Stimulated activated CD4-positive, alpha-beta T cell treated with anti-CD3 and anti-CD28 coated beads, Interleukin-1b, Interleukin-23, amount 100 ng/mL, for 48 hours (primary cell): Measurements from ENCODE around the gene CDH4.

Source experiments
- DNase-seq: peaks from one replicate; pipeline ENCODE4 v3.0.0-alpha.2; 2020

Gene CDH4

GRCh38 chr20:61361501-61361900 is 109.4 kb downstream of the CDH4 start:
- no peak for DNase-seq

GRCh38 chr20:61364147-61364546 is 112.1 kb downstream of the CDH4 start:
- DNase-seq: no peak

GRCh38 chr20:61366914-61367313 is 114.9 kb downstream of the CDH4 start:
- DNase-seq: no peak

- no peak for DNase-seq
These were observed 117.9 kb downstream of the CDH4 start for GRCh38 chr20:61369731-61370520.

GRCh38 chr20:61370841-61371303 is 118.8 kb downstream of the CDH4 start:
- no peak for DNase-seq

GRCh38 chr20:61371501-61372136 is 119.6 kb downstream of the CDH4 start:
- DNase-seq: no peak

- DNase-seq: no peak
These were observed 120.3 kb downstream of the CDH4 start for GRCh38 chr20:61372137-61373054.

GRCh38 chr20:61373055-61373399 is 121.0 kb downstream of the CDH4 start:
- DNase-seq: no peak

- no peak for DNase-seq
These were observed 122.0 kb downstream of the CDH4 start for GRCh38 chr20:61373956-61374545.

- no peak for DNase-seq
These were observed 124.6 kb downstream of the CDH4 start for GRCh38 chr20:61376541-61377240.

GRCh38 chr20:61378694-61379355 is 126.8 kb downstream of the CDH4 start:
- no peak for DNase-seq

GRCh38 chr20:61379898-61380544 is 128.0 kb downstream of the CDH4 start:
- DNase-seq: no peak

GRCh38 chr20:61380545-61380915 is 128.5 kb downstream of the CDH4 start:
- no peak for DNase-seq

- no peak for DNase-seq
These were observed 130.1 kb downstream of the CDH4 start for GRCh38 chr20:61382194-61382593.

- DNase-seq: no peak
These were observed 133.2 kb downstream of the CDH4 start for GRCh38 chr20:61385296-61385695.

- DNase-seq: no peak
These were observed 133.7 kb downstream of the CDH4 start for GRCh38 chr20:61385731-61386130.

GRCh38 chr20:61387204-61387953 is 135.3 kb downstream of the CDH4 start:
- DNase-seq: no peak

- no peak for DNase-seq
These were observed 135.9 kb downstream of the CDH4 start for GRCh38 chr20:61387954-61388348.

GRCh38 chr20:61389077-61389476 is 137.0 kb downstream of the CDH4 start:
- DNase-seq: no peak

- no peak for DNase-seq
These were observed 139.1 kb downstream of the CDH4 start for GRCh38 chr20:61391185-61391584.
